SK-N-SH treated with all-trans-retinoic acid at 6 μM for 48 hours (cell line): ENCODE results near the gene NKX1-1.

Experiments
- ATAC-seq: fragments of 200-7000 bp; cut with Tn5 transposase; 3 replicates; pipeline ENCODE4 v1.9.1; 2020; ENCODE audit warnings: mild to moderate bottlenecking, moderate library complexity
- ARNTL ChIP-seq: fragments of 450-650 bp; formaldehyde crosslinking; IDR thresholded peaks from 2 replicates; pipeline ENCODE4 v1.5.0; 2020; ENCODE audit warnings: low read depth, mild to moderate bottlenecking, moderate library complexity, borderline replicate concordance
- BACH2 ChIP-seq: fragments of 250-450 bp; sonication (Bioruptor Pico); IDR thresholded peaks from 2 replicates; pipeline ENCODE4 v1.9.0; 2021; ENCODE audit warnings: mild to moderate bottlenecking, borderline replicate concordance
- CREB5 ChIP-seq: fragments of 250-450 bp; sonication (Bioruptor Pico); IDR thresholded peaks from 2 replicates; pipeline ENCODE4 v1.5.1; 2020; ENCODE audit warnings: low read depth, mild to moderate bottlenecking, moderate library complexity
- CSDC2 ChIP-seq: fragments of 250-450 bp; sonication (Bioruptor Pico); IDR thresholded peaks from 2 replicates; pipeline ENCODE4 v1.5.0; 2020; ENCODE audit warnings: mild to moderate bottlenecking, moderate library complexity
- CSRNP3 ChIP-seq: fragments of 250-450 bp; sonication (Bioruptor Pico); IDR thresholded peaks from 2 replicates; pipeline ENCODE4 v1.5.1; 2021; ENCODE audit warnings: mild to moderate bottlenecking, moderate library complexity
- ESRRG ChIP-seq: fragments of 250-450 bp; sonication (Bioruptor Pico); IDR thresholded peaks from 2 replicates; pipeline ENCODE4 v1.6.1; 2021; ENCODE audit warnings: mild to moderate bottlenecking
- GLIS3 ChIP-seq: fragments of 250-450 bp; sonication (Bioruptor Pico); IDR thresholded peaks from 2 replicates; pipeline ENCODE4 v1.5.0; 2020; ENCODE audit warnings: mild to moderate bottlenecking, moderate library complexity
- ISL1 ChIP-seq: fragments of 250-450 bp; sonication (Bioruptor Pico); IDR thresholded peaks from 2 replicates; pipeline ENCODE4 v2.1.2; 2022; ENCODE audit warnings: mild to moderate bottlenecking, moderate library complexity
- OSR1 ChIP-seq: fragments of 250-450 bp; sonication (Bioruptor Pico); IDR thresholded peaks from 2 replicates; pipeline ENCODE4 v1.8.0; 2022; ENCODE audit warnings: moderate library complexity, mild to moderate bottlenecking, inconsistent platforms
- PATZ1 ChIP-seq: fragments of 250-450 bp; sonication (Bioruptor Pico); IDR thresholded peaks from 2 replicates; pipeline ENCODE4 v1.8.0; 2020; ENCODE audit warnings: mild to moderate bottlenecking, moderate library complexity, borderline replicate concordance
- POU6F1 ChIP-seq: fragments of 250-450 bp; sonication (Bioruptor Pico); IDR thresholded peaks from 2 replicates; pipeline ENCODE4 v1.8.0; 2021; ENCODE audit warnings: low read depth, mild to moderate bottlenecking, moderate library complexity, borderline replicate concordance
- RARB ChIP-seq: fragments of 250-450 bp; sonication (Bioruptor Pico); IDR thresholded peaks from 2 replicates; pipeline ENCODE4 v1.8.0; 2021; ENCODE audit warnings: mild to moderate bottlenecking, moderate library complexity
- TCF4 ChIP-seq: fragments of 250-450 bp; sonication (Bioruptor Pico); IDR thresholded peaks from 2 replicates; pipeline ENCODE4 v1.8.0; 2021; ENCODE audit warnings: mild to moderate bottlenecking, moderate library complexity, borderline replicate concordance
- TSHZ2 ChIP-seq: fragments of 250-450 bp; sonication (Bioruptor Pico); IDR thresholded peaks from 2 replicates; pipeline ENCODE4 v1.5.0; 2020; ENCODE audit warnings: mild to moderate bottlenecking, moderate library complexity
- ZC3H10 ChIP-seq: fragments of 250-450 bp; sonication (Bioruptor Pico); IDR thresholded peaks from 2 replicates; pipeline ENCODE4 v1.5.1; 2021; ENCODE audit warnings: mild to moderate bottlenecking, moderate library complexity
- ZFP3 ChIP-seq: fragments of 250-450 bp; sonication (Bioruptor Pico); IDR thresholded peaks from 2 replicates; pipeline ENCODE4 v1.5.0; 2020; ENCODE audit warnings: mild to moderate bottlenecking, moderate library complexity
- ZFP30 ChIP-seq: fragments of 450-650 bp; formaldehyde crosslinking; IDR thresholded peaks from 2 replicates; pipeline ENCODE4 v1.5.0; 2022; ENCODE audit warnings: mild to moderate bottlenecking, moderate library complexity
- ZNF8 ChIP-seq: fragments of 450-650 bp; formaldehyde crosslinking; IDR thresholded peaks from 2 replicates; pipeline ENCODE4 v1.5.0; 2020; ENCODE audit warnings: mild to moderate bottlenecking, moderate library complexity

NKX1-1 gene

GRCh38 chr4:1403591-1404572 lies 2.4 kb downstream of the NKX1-1 start:
- TF ChIP-seq ZFP3 (CRISPR knock-in tag) (no peak), ESRRG (CRISPR knock-in tag) (no peak), CSDC2 (CRISPR knock-in tag) (no peak), CSRNP3 (CRISPR knock-in tag) (no peak), POU6F1 (CRISPR knock-in tag) (no peak), TCF4 (no peak), PATZ1 (CRISPR knock-in tag) (no peak), ISL1 (no peak), GLIS3 (no peak), ARNTL (no peak), ZFP30 (no peak), BACH2 (CRISPR knock-in tag) (no peak), RARB (CRISPR knock-in tag) (no peak)

GRCh38 chr4:1403177-1403583 lies 3.1 kb downstream of the NKX1-1 start:
- no peak for ATAC-seq
- TF ChIP-seq ISL1 = no peak
- no peak for TF ChIP-seq CSDC2 (CRISPR knock-in tag)
- TF ChIP-seq ZNF8 = no peak
- TF ChIP-seq ESRRG (CRISPR knock-in tag) = no peak
- no peak for TF ChIP-seq CREB5
- no peak for TF ChIP-seq PATZ1 (CRISPR knock-in tag)
- no peak for TF ChIP-seq OSR1 (CRISPR knock-in tag)
- no peak for TF ChIP-seq ZFP30

More at GRCh38 chr4:1403591-1404572, 2.4 kb downstream of the NKX1-1 start:
- no peak for ATAC-seq

- ATAC-seq = peak; percentile 18; the same call in 1 of the 3 replicates
- TF ChIP-seq TSHZ2 (CRISPR knock-in tag) (no peak), ESRRG (CRISPR knock-in tag) (no peak), POU6F1 (CRISPR knock-in tag) (no peak), ZFP30 (no peak), ISL1 (no peak), PATZ1 (CRISPR knock-in tag) (no peak), BACH2 (CRISPR knock-in tag) (no peak), ARNTL (no peak), CSDC2 (CRISPR knock-in tag) (no peak), GLIS3 (no peak), ZC3H10 (CRISPR knock-in tag) (no peak), OSR1 (CRISPR knock-in tag) (no peak)
These were observed 3.6 kb downstream of the NKX1-1 start for GRCh38 chr4:1402516-1403091.
